ENCODE data around the gene GPR17.

GRCh38 chr2:127630864-127631540 is 15.0 kb upstream of the GPR17 start:
- no peak for TF ChIP-seq POLR2A (IDR thresholded peaks at IDR 0.05)
- TF ChIP-seq CTCF (IDR thresholded peaks at IDR 0.05) = no peak
